ENCODE data around the gene MEIS3.

DNA sequence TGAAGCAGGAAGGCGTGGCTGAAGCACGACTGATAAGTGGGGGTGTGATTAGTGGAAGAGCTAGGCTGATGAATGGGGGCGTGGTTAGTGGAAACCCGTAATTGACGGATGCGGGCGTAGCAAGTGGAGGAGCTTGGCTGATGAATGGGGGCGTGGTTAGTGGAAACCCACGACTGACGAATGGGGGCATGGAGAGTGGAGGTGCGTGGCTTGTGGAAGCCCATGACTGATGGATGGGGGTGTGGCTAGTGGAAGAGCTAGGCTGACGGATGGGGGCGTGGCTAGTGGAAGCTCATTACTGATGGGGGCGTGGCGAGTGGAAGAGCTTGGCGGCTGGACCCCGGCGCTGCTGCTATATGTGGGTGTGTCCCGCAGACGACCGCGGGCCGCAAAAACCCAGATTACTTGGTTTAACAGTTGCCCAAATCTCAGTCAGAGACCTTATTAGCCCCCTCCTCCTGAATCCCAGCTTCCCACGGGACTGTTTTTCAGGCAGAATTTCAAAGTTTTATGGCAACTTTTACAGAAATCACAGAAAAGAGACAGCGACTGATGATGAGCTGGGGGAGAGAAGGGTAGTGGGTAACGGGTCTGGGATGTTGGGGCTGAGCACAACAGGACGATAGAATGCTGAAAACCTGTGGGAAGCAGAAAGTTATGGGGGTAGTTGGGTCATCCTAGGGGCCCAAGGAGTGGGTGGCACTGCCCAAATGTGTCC, 9.0 kb upstream of the MEIS3 start:
- no peak for TF ChIP-seq CTCF (conservative IDR thresholded peaks at IDR 0.05; ENCODE audit: low read depth, low read length)
- no peak for TF ChIP-seq EZH2 (IDR thresholded peaks at IDR 0.05; ENCODE audit: borderline replicate concordance, low read depth, low read length, poor library complexity, severe bottlenecking)

Data from A673 (cell line).